BE2C (cell line): ENCODE data around the gene TPCN2.

ENCODE experiments used
- DNase-seq: peaks from one replicate; pipeline ENCODE4 v3.0.0-alpha.2; 2020
- H3K27me3 ChIP-seq: fragments of 250-450 bp; sonication (Bioruptor Pico); 2 replicates; pipeline ENCODE4 v1.5.1; 2020; ENCODE audit warnings: mild to moderate bottlenecking
- H3K36me3 ChIP-seq: fragments of 250-450 bp; sonication (Bioruptor Pico); 2 replicates; pipeline ENCODE4 v1.5.1; 2020; ENCODE audit warnings: mild to moderate bottlenecking
- H3K4me1 ChIP-seq: fragments of 250-450 bp; sonication (Bioruptor Pico); 2 replicates; pipeline ENCODE4 v1.5.1; 2020
- H3K4me3 ChIP-seq: 2 replicates; pipeline ENCODE4 v1.5.1; 2011; ENCODE audit warnings: low read depth, low read length
- H3K9me3 ChIP-seq: fragments of 250-450 bp; sonication (Bioruptor Pico); 2 replicates; pipeline ENCODE4 v1.5.1; 2020
- CTCF ChIP-seq: IDR thresholded peaks from 2 replicates; pipeline ENCODE4 v1.5.1; 2012; ENCODE audit warnings: mild to moderate bottlenecking, low read depth, low read length

Gene TPCN2

GRCh38 chr11:69060806-69061712, 12.3 kb downstream of the TPCN2 start:
- H3K27me3 ChIP-seq = no peaks in the 10 kb centered on the region
- H3K36me3 ChIP-seq = peaks cover 12% of the 10 kb centered on the region
- H3K9me3 ChIP-seq = no peaks in the 10 kb centered on the region
- H3K4me3 ChIP-seq = no peak overlapping the region
- TF ChIP-seq CTCF = peak; percentile 17; the same call in 1 of the 2 replicates
- DNase-seq = no peak
- peaks cover under 1% of the 10 kb centered on the region; the same call in 1 of the 2 replicates for H3K4me1 ChIP-seq

GRCh38 chr11:69061713-69062053, 13.0 kb downstream of the TPCN2 start:
- Histone ChIP-seq H3K4me1 (no peaks in the 10 kb centered on the region), H3K4me3 (no peak overlapping the region), H3K27me3 (no peaks in the 10 kb centered on the region), H3K36me3 (peaks cover 12% of the 10 kb centered on the region), H3K9me3 (no peaks in the 10 kb centered on the region)
- TF ChIP-seq CTCF = no peak
- DNase-seq = no peak

- TF ChIP-seq CTCF = no peak
- DNase-seq = no peak
- H3K36me3 ChIP-seq = peaks cover 11% of the 10 kb centered on the region
These were observed 13.6 kb downstream of the TPCN2 start for GRCh38 chr11:69062169-69062855.

GRCh38 chr11:69062873-69063651, 14.3 kb downstream of the TPCN2 start:
- no peaks in the 10 kb centered on the region for H3K4me1 ChIP-seq
- H3K9me3 ChIP-seq = no peaks in the 10 kb centered on the region
- TF ChIP-seq CTCF = no peak
- no peaks in the 10 kb centered on the region for H3K27me3 ChIP-seq
- H3K36me3 ChIP-seq = peaks cover 8% of the 10 kb centered on the region
- H3K4me3 ChIP-seq = no peak overlapping the region
- no peak for DNase-seq

More at GRCh38 chr11:69062169-69062855, 13.6 kb downstream of the TPCN2 start:
- no peaks in the 10 kb centered on the region for H3K4me1 ChIP-seq
- no peak overlapping the region for H3K4me3 ChIP-seq
- H3K27me3 ChIP-seq = no peaks in the 10 kb centered on the region
- H3K9me3 ChIP-seq = no peaks in the 10 kb centered on the region

- Histone ChIP-seq H3K9me3 (no peaks in the 10 kb centered on the region), H3K36me3 (peaks cover 8% of the 10 kb centered on the region), H3K4me1 (no peaks in the 10 kb centered on the region), H3K27me3 (no peaks in the 10 kb centered on the region), H3K4me3 (no peak overlapping the region)
- no peak for TF ChIP-seq CTCF
- DNase-seq = no peak
These were observed 15.0 kb downstream of the TPCN2 start for GRCh38 chr11:69063652-69064260.
